Measurements from ENCODE around the gene MGRN1. TPM values are rescaled to one million over a fixed set of nuclear protein-coding genes. Genes with fewer than 3 reads are reported as not detected.

The MGRN1 gene
- total and polyA plus RNA-seq, 2 of the 13 experiments (the other 11 are each of a cell fraction or from before 2014, with no cell fraction given), result 11.9 to 12.6 TPM

DNA sequence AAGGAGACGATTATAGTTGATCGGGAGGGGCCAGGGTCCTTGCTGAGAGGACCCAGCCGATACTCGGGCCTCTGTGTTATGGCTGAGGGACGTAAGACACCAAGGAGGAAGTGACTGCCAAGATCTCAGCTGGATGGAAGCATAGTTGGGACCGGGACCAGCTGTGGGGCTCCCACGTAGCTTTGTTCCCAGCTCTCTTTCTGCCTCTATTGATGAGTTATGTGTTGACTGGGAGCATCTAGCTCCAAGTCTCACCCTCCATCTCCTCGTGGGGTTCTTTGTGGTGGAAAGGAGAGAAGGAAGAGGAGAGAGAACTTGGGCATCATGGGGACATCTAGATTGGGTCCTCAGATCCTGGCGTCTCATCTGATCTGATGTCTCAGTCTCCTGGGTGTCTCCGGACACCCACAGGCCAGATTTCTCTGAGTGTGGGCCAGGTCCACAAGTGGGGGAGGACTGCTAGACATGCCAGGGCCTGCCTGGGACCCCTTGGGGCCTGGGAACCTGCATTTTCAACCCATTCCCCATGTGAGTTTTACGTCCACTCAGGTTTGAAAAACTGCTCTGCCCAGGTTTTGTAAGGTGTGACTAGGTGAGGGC is 1.0 kb downstream of the MGRN1 start (continued):
- TF ChIP-seq ARID3A (IDR thresholded peaks at IDR 0.05; ENCODE audit: low read depth, low read length) (no peak), ZNF260 (CRISPR knock-in tag; IDR thresholded peaks at IDR 0.05; ENCODE audit: borderline replicate concordance, low read depth) (no peak), NAIF1 (CRISPR knock-in tag; IDR thresholded peaks at IDR 0.05; ENCODE audit: borderline replicate concordance) (0 out of 2 replicates have a peak, but pooled peaks have one; percentile 3), KLF6 (CRISPR knock-in tag; IDR thresholded peaks at IDR 0.05) (no peak), MEIS2 (CRISPR knock-in tag; IDR thresholded peaks at IDR 0.05) (no peak), MAZ (IDR thresholded peaks at IDR 0.05; ENCODE audit: borderline replicate concordance, low read depth, low read length) (no peak), MAZ (CRISPR knock-in tag; IDR thresholded peaks at IDR 0.05; ENCODE audit: low read depth) (no peak), HNRNPH1 (optimal IDR thresholded peaks at IDR 0.05; ENCODE audit: low read depth, low read length) (no peak), ZNF546 (CRISPR knock-in tag; conservative IDR thresholded peaks at IDR 0.05) (peak; percentile 4; the same call in 1 of the 2 replicates), ARID5B (CRISPR knock-in tag; IDR thresholded peaks at IDR 0.05) (no peak), ZNF775 (CRISPR knock-in tag; IDR thresholded peaks at IDR 0.05; ENCODE audit: borderline replicate concordance) (no peak), ZNF17 (CRISPR knock-in tag; IDR thresholded peaks at IDR 0.05) (no peak), ZNF549 (CRISPR knock-in tag; IDR thresholded peaks at IDR 0.05) (no peak), ZNF776 (CRISPR knock-in tag; IDR thresholded peaks at IDR 0.05) (no peak), ZIK1 (CRISPR knock-in tag; IDR thresholded peaks at IDR 0.05; ENCODE audit: borderline replicate concordance, low read depth) (no peak), MED13 (CRISPR knock-in tag; IDR thresholded peaks at IDR 0.05) (no peak)
- TF ChIP-seq, protein P1, sequence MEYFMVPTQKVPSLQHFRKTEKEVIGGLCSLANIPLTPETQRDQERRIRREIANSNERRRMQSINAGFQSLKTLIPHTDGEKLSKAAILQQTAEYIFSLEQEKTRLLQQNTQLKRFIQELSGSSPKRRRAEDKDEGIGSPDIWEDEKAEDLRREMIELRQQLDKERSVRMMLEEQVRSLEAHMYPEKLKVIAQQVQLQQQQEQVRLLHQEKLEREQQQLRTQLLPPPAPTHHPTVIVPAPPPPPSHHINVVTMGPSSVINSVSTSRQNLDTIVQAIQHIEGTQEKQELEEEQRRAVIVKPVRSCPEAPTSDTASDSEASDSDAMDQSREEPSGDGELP (IDR thresholded peaks at IDR 0.05; ENCODE audit: borderline replicate concordance, low read depth), result peak; percentile 47; the same call in 1 of the 2 replicates
- TF ChIP-seq, protein P2, sequence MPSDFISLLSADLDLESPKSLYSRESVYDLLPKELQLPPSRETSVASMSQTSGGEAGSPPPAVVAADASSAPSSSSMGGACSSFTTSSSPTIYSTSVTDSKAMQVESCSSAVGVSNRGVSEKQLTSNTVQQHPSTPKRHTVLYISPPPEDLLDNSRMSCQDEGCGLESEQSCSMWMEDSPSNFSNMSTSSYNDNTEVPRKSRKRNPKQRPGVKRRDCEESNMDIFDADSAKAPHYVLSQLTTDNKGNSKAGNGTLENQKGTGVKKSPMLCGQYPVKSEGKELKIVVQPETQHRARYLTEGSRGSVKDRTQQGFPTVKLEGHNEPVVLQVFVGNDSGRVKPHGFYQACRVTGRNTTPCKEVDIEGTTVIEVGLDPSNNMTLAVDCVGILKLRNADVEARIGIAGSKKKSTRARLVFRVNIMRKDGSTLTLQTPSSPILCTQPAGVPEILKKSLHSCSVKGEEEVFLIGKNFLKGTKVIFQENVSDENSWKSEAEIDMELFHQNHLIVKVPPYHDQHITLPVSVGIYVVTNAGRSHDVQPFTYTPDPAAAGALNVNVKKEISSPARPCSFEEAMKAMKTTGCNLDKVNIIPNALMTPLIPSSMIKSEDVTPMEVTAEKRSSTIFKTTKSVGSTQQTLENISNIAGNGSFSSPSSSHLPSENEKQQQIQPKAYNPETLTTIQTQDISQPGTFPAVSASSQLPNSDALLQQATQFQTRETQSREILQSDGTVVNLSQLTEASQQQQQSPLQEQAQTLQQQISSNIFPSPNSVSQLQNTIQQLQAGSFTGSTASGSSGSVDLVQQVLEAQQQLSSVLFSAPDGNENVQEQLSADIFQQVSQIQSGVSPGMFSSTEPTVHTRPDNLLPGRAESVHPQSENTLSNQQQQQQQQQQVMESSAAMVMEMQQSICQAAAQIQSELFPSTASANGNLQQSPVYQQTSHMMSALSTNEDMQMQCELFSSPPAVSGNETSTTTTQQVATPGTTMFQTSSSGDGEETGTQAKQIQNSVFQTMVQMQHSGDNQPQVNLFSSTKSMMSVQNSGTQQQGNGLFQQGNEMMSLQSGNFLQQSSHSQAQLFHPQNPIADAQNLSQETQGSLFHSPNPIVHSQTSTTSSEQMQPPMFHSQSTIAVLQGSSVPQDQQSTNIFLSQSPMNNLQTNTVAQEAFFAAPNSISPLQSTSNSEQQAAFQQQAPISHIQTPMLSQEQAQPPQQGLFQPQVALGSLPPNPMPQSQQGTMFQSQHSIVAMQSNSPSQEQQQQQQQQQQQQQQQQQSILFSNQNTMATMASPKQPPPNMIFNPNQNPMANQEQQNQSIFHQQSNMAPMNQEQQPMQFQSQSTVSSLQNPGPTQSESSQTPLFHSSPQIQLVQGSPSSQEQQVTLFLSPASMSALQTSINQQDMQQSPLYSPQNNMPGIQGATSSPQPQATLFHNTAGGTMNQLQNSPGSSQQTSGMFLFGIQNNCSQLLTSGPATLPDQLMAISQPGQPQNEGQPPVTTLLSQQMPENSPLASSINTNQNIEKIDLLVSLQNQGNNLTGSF (CRISPR knock-in tag; IDR thresholded peaks at IDR 0.05), result no peak

Data from HepG2 (cell line).